Activated CD8-positive, alpha-beta memory T cell treated with anti-CD3 and anti-CD28 coated beads, Interleukin-2, amount 50 U/mL, for 48 hours (primary cell): Measurements from ENCODE around the gene KDM8.
"Not testable (repeated sequence)": the region's sequence is repeated elsewhere in the genome, so short reads cannot be mapped to it uniquely, and the experiment has no call there.

Experiments
- DNase-seq: peaks from one replicate; pipeline ENCODE4 v3.0.0-alpha.2; 2020

The KDM8 gene

GRCh38 chr16:27193300-27193990, 9.9 kb upstream of the KDM8 start:
- DNase-seq = no peak

GRCh38 chr16:27195076-27195741, 8.1 kb upstream of the KDM8 start:
- DNase-seq = no peak

- DNase-seq = no peak
Observed at GRCh38 chr16:27195941-27196595, 7.3 kb upstream of the KDM8 start.

- DNase-seq = no peak
Observed at GRCh38 chr16:27197004-27197403, 6.3 kb upstream of the KDM8 start.

- no peak for DNase-seq
Observed at GRCh38 chr16:27198451-27199234, 4.7 kb upstream of the KDM8 start.

GRCh38 chr16:27199235-27199586, 4.1 kb upstream of the KDM8 start:
- no peak for DNase-seq

- no peak for DNase-seq
Observed at GRCh38 chr16:27199736-27200135, 3.6 kb upstream of the KDM8 start.

GRCh38 chr16:27200914-27201313, 2.4 kb upstream of the KDM8 start:
- DNase-seq = not testable (repeated sequence)

GRCh38 chr16:27202923-27203506, 311 bp upstream of the KDM8 start:
- DNase-seq = no peak

- DNase-seq = no peak
Observed at GRCh38 chr16:27204312-27204915, 1.1 kb downstream of the KDM8 start.

GRCh38 chr16:27205423-27206065, 2.2 kb downstream of the KDM8 start:
- DNase-seq = no peak

- not testable (repeated sequence) for DNase-seq
Observed at GRCh38 chr16:27207121-27207520, 3.8 kb downstream of the KDM8 start.

- no peak for DNase-seq
Observed at GRCh38 chr16:27208081-27208680, 4.9 kb downstream of the KDM8 start.

GRCh38 chr16:27208796-27209195, 5.5 kb downstream of the KDM8 start:
- DNase-seq = no peak

- no peak for DNase-seq
Observed at GRCh38 chr16:27209591-27209990, 6.3 kb downstream of the KDM8 start.

- no peak for DNase-seq
Observed at GRCh38 chr16:27210174-27210573, 6.8 kb downstream of the KDM8 start.

GRCh38 chr16:27211026-27211425, 7.7 kb downstream of the KDM8 start:
- DNase-seq = no peak

GRCh38 chr16:27214084-27214961, 11.0 kb downstream of the KDM8 start:
- DNase-seq = no peak

- no peak for DNase-seq
Observed at GRCh38 chr16:27215660-27216059, 12.3 kb downstream of the KDM8 start.

- DNase-seq = no peak
Observed at GRCh38 chr16:27216297-27216885, 13.1 kb downstream of the KDM8 start.
